Renal pelvis (tissue), 4 donors: ENCODE data around the gene USP54. TPM values are rescaled to one million over a fixed set of nuclear protein-coding genes. Genes with fewer than 3 reads are reported as not detected.
"Not testable (repeated sequence)": the region's sequence is repeated elsewhere in the genome, so short reads cannot be mapped to it uniquely, and the experiment has no call there.

Source experiments
- DNase-seq: peaks from one replicate; pipeline ENCODE4 v3.0.0-alpha.2; 2013
- polyA plus RNA-seq, 3 donors: library from polyadenylated mRNA; unstranded; fragments of 120-200 nt; gene quantifications; one replicate each; pipeline ENCODE4 v1.2.1, GENCODE V29; 2013; ENCODE audit not compliant: insufficient read length in 3 of 3

The USP54 gene
- polyA plus RNA-seq, 3 donors, result 30.0 to 51.1 (median 44.9) TPM

GRCh38 chr10:73591935-73592699, 975 bp upstream of the USP54 start:
- peak; percentile 87 for DNase-seq

GRCh38 chr10:73589563-73590126, 1.5 kb downstream of the USP54 start:
- DNase-seq, result no peak

- no peak for DNase-seq
Measured at GRCh38 chr10:73588656-73589055, 2.5 kb downstream of the USP54 start.

GRCh38 chr10:73586583-73586984, 4.6 kb downstream of the USP54 start:
- peak; percentile 68 for DNase-seq

- no peak for DNase-seq
Measured at GRCh38 chr10:73585327-73585726, 5.8 kb downstream of the USP54 start.

GRCh38 chr10:73584737-73585136, 6.4 kb downstream of the USP54 start:
- DNase-seq, result no peak

- DNase-seq, result no peak
Measured at GRCh38 chr10:73581918-73582317, 9.2 kb downstream of the USP54 start.

- not testable (repeated sequence) for DNase-seq
Measured at GRCh38 chr10:73578927-73579326, 12.2 kb downstream of the USP54 start.

- peak; percentile 58 for DNase-seq
Measured at GRCh38 chr10:73577788-73578187, 13.4 kb downstream of the USP54 start.

- DNase-seq, result no peak
Measured at GRCh38 chr10:73576890-73577591, 14.1 kb downstream of the USP54 start.

GRCh38 chr10:73576178-73576889, 14.8 kb downstream of the USP54 start:
- DNase-seq, result peak; percentile 34

GRCh38 chr10:73567025-73567424, 24.1 kb downstream of the USP54 start:
- DNase-seq, result not testable (repeated sequence)

GRCh38 chr10:73561192-73561591, 29.9 kb downstream of the USP54 start:
- DNase-seq, result no peak

- no peak for DNase-seq
Measured at GRCh38 chr10:73559590-73559989, 31.6 kb downstream of the USP54 start.

GRCh38 chr10:73556855-73557254, 34.3 kb downstream of the USP54 start:
- no peak for DNase-seq

GRCh38 chr10:73554721-73555120, 36.4 kb downstream of the USP54 start:
- no peak for DNase-seq

GRCh38 chr10:73553761-73554160, 37.4 kb downstream of the USP54 start:
- no peak for DNase-seq

- DNase-seq, result no peak
Measured at GRCh38 chr10:73552819-73553715, 38.1 kb downstream of the USP54 start.

- no peak for DNase-seq
Measured at GRCh38 chr10:73551515-73551914, 39.6 kb downstream of the USP54 start.

- no peak for DNase-seq
Measured at GRCh38 chr10:73545357-73545756, 45.8 kb downstream of the USP54 start.

GRCh38 chr10:73537709-73538108, 53.4 kb downstream of the USP54 start:
- no peak for DNase-seq
